Stimulated activated CD4-positive, alpha-beta T cell treated with anti-CD3 and anti-CD28 coated beads, Interleukin-1b, Interleukin-23, amount 100 ng/mL, for 48 hours (primary cell): ENCODE data around the gene ITPK1.
"Not testable (repeated sequence)": the region's sequence is repeated elsewhere in the genome, so short reads cannot be mapped to it uniquely, and the experiment has no call there.

ENCODE experiments used
- DNase-seq: peaks from one replicate; pipeline ENCODE4 v3.0.0-alpha.2; 2020

Gene ITPK1

DNA sequence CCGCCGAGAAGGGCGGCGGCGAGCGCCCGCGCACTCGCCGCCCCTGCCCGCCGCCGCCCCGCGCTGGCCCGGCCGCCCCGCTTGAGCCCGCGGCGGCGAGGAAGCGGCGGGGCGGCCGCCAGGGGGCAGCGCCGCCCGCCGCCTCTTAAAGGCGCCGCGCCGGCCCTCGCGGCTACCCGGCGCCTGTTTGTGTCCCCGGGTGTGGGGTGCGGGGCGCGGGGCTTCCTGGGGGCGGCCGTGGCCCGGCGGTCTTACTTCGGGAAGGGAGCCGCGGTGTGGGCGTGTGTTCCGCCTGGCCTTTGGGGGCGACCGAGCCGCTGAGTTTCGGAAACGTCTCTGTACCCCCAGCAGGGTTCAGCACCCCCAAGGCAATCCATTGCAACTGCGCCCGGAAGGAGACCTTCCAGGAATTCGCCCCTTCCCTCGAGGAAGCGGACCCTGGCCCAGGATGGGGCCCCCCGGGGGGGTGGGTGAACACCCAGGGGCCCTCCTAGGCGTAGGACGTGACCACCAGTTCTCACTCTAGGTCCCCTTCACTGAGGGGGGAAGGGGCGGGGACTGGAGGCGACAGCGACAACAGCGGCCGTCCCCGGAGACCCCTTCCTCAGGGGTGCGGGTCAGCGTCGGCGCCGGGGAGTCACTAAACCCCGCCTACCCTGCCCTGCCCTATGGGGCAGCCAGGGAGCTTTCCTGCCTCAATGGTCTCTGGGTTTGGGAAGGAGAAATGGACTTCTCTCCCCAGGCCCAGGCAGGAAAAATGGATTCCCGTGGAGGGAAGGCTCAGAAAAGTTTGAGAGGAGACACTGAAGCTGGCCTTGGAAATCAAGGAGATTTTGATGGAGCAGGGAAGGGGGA is at the start of gene ITPK1:
Gene ITPK1, minus strand, starts transcription at position 105 of the 855 bp plus-strand sequence. CDS start 762 bp downstream, outside the sequence.
- peak; percentile 44 for DNase-seq

DNA sequence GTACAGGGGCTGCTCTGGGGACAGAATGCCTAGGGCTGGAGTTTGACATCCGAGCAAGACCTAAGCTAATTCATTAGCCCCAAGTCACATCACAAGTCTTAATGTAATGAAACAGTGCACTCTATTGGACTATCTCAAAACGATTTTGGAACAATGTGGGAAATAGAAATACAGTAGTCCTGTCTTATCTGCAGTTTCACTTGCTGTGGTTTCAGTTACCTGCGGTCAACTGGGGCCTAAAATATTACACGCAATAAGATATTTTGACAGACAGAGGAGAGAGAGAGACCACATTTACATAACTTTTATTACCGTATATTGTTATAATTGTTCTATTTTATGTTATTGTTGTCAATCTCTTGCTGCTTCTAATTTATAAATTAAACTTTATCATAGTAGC is 47.8 kb upstream of the ITPK1 start:
- no peak for DNase-seq

DNA sequence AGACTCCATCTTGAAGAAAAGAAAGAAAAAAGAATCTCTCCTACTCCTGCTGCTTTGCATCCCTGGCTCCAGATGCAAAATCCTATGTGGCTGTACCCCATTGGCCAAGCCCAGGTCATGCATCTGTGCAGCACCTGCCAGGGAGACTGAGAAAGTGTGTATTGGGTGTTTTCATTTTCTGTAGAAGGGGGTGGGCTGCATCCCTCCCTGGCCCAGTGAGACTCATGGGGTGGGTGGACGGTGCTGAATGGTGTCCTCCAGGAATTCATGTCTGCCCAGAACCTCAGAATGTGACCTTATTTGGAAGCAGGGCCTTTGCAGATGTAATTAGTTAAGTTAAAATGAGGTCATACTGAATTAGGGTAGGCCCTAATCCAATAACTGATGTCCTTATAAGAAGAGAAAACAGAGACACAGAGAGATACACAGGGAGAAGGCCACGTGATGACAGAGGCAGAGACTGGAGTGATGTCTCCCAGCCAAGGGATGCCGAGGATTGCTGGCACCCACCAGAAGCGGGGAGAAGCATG is 45.8 kb upstream of the ITPK1 start:
- no peak for DNase-seq

DNA sequence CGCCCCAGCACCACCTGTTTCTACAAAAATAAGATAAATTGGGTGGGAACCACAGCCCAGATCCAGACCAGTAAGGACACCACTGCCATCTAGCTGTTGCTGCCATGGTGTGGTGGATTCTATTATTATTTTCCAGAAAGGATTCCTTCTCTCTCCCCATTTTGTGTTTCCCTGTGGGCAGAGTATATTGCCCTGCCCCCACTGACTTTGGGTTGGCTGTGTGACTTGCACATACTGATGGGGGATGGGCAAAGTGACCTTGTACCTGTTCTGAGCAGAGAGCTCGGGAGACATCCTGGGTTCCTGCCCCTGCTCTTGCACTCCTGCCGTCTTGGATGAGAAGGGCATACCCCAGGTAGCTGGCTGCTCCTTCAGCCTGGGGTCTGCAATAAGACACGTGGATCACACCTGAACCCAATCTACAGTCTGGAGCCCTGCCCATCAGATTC is 44.7 kb upstream of the ITPK1 start:
- DNase-seq: no peak

DNA sequence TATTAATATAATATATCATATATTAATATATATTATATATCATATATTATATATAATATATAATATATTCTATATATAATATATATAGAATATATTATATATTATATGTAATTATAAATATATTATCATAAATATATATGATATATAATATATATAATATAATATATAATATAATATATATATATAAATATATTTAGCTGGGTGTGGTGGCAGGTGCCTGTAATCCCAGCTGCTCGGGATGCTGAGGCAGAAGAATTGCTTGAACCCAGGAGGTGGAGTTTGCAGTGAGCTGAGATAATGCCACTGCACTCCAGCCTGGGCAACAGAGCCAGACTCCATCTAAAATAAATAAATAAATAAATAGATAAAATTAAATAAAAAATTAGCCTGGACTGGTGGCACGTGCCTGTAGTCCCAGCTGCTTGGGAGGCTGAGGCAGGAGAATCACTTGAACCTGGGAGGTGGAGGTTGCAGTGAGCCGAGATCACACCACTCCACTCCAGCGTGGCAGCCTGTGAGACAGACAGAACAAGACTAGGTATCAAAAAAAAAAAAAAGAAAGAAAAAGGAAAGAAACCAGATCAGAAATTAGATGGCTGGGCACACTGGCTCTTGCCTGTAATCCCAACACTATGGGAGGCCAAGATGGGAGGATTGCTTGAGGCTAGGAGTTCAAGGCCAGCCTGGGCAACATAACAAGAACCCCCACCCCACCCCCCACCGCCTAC is 44.1 kb upstream of the ITPK1 start:
- DNase-seq: not testable (repeated sequence)

DNA sequence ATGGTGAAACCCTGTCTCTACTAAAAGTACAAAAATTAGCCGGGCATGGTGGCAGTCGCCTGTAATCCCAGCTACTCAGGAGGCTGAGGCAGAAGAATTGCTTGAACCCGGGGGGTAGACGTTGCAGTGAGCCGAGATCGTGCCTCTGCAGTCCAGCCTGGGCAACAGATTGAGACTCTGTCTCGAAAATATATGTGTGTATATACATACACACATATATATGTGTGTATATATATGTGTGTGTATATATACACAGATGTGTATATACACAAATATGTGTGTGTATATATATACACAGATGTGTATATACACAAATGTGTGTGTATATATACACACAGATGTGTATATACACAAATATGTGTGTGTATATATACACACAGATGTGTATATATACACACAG is 42.6 kb upstream of the ITPK1 start:
- not testable (repeated sequence) for DNase-seq

DNA sequence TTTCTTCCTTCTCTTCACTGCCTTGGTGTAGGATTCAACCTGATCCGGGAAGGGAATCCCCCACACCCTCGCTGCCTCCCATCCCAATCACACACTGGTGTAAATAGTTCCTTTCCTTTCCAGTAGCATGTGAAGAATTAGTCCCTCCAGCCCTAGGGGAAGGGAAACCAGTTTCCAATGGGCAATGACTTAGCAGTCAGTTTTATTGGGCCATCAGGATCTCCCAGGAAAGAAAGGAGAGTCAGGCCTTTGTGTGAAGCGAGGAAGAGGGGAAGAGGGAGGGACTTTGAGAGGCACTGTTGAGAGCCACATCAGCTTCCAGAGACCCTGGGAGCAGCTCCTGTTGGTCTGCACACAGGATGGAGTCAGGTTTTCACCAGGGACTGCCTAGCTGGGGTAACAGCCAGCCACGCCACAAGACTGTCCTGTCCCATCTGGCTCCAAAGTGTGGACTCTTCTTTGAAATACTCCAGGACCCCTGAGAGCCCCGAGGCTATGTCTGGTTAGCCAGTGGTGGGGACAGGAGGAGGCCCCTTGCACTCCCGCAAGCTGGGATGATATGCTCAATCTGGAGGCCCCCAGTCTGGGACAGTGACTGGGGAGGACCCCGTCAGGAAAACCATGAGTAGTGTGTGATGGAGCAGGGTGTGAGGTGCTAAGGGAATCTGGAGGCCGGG is 41.1 kb upstream of the ITPK1 start:
- no peak for DNase-seq

DNA sequence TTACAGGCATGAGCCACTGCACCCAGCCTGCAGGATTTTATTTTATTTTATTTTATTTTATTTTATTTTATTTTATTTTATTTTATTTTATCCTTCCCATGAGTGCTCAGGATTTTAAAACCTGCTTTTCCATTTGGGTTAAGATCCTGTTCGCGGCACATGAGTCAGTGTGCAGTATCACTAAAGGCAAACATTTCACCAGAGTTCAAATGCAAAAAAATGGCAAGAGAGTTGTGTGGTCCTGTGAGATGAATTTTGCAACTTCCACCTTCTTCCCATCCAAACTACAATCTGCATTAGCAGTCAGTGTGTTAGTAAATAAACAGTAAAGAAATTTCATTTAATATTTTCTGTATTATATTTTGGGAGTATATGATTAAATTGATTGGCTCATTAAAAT is 39.9 kb upstream of the ITPK1 start:
- DNase-seq: no peak

DNA sequence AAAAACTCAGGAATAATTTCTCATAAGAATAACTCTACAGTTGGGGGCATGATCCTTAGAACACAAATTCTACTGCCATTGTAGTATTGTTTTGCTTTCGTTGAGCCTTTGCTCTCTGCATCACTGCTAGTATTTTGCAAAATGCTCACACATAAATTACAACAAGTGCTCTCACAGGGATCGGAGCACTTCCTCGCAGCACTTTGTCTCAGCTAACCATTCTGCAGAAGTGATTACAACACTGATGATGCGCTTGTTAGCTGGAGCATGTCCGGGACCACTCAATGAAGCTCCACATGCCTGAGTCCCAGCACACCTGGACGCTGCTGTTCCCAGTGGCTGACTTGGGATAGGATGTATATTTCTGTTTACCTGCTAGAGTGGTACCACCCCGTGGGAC is 37.4 kb upstream of the ITPK1 start:
- DNase-seq: no peak

DNA sequence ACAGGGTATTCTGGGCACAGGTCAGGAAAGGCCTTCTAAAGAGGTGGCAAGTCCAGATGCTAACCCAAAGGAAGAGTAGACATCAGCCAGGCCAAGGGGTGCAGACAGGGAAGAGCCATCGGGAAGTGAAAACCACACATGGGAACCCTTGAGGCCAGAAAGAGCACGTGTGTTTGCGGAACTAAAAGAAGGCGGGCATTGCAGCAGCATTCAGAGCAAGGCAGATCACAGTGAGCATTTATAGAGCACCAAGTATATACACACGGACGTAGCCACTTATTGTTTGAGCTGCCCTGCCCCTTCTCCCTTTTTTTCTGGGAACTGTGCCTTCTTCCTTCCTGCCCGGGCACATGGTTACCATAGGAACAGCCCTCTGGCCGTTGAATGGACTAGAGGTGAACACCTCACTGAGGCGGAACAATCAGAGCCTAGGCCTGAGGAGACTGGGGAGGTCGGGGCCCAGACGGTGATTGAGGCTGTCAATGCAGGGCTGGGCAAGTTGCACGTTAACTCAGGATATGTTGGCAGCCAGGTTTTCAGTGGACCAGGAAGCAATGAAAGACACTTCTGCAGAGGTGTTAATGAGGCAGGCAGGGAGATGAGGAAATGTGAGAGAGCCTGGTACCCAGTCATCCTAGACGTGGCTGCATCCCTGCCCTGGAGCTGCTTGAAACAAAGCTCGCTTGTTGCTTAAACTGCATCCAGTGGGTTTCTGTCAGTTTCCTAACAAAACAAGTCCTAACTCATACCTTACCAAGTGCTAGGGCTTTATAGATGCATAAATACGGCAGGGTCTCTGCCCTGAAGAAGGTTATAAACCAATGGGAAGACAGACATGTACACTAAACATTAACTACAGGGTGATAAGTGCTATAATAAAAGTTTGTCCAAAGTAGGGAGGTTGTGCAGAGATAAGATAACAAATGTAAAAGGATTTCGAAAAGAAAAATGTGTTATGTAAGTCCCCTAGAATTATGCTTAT is 34.8 kb upstream of the ITPK1 start:
- no peak for DNase-seq

DNA sequence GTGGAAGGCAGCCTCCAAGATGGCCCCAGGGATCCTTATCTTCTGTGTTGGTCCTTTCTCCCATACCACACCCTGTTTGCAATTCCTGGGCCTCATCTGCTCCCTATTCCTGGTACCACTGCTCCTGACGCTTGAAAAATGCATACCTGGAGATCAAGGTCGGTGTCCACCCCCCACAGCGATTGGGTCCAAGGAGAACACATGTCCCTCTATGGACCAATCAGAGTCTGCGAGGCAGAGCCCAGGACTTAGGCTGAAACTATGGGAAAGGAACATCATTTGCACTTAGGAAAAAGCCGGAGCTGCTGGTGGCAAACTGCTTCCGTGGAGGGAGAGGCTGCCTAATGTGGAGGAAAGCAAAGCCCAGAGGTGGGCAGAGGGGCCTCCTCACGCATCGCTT is 33.3 kb upstream of the ITPK1 start:
- no peak for DNase-seq

DNA sequence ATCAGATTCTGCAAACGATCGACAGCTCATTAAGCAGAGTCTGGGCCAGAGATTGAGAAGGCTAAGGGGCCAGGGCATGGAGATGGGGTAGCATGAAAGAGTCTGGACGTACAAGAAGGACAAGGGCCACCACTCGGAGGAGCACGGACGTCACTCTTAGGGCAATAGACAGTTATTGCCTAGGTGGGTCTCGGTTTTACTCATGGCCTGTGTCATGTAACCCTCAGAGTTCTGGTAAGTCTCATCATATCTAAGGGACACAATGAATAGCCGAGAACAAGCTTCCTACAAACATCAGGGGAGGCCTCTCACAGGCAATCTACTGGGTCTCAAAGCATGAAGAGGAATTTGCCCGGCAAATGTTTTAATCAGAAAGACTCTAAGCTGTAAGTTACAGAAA is 30.4 kb upstream of the ITPK1 start:
- no peak for DNase-seq

DNA sequence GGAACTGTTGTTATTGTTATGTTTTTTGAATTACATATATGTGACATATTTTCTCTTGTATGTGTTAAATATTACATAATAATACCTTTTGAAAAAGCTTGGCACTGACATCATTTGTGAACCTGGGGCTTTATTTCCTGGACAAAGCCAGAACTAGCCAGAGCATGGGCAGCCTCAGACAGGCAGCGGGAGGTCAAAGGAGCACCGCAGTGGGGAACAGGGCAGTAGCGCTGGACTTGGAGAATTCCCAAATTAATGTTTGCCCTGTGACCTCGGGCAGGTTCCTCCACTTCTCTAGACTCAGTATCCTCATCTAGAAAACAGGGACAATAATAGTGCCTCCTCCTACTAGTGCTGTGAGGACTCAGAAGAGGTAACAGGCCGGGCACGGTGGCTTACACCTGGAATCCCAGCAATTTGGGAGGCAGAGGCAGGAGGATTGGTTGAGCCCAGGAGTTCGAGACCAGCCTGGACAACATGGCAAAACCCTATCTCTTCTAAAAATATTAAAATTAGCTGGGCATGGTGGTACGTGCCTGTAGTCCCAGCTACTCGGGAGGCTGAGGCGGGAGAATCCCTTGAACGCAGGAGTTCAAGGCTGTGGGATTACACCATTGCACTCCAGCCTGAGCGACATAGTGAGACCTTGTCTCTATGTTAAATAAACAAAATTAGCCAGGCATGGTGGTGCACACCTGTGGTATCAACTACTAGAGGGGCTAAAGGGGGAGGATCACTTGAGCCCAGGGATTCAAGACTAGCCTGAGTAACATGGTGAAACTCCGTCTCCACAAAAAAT is 27.3 kb upstream of the ITPK1 start:
- no peak for DNase-seq

DNA sequence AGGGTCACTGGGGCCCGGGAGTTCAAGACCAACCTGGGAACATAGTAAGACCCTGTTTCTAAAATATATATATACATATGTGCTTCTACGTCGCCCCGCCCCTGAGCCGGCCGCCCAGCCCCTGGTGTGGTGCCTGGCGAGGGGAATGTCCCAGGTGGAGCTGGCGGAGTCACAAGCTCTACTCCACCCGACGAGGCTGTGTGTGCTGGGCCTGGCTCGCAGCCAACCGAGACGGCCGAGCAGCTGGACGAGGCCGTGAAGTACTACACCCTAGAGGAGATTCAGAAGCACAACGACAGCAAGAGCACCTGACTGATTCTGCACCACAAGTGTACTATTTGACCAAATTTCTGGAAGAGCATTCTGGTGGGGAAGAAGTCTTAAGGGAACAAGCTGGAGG is 22.1 kb upstream of the ITPK1 start:
- no peak for DNase-seq

DNA sequence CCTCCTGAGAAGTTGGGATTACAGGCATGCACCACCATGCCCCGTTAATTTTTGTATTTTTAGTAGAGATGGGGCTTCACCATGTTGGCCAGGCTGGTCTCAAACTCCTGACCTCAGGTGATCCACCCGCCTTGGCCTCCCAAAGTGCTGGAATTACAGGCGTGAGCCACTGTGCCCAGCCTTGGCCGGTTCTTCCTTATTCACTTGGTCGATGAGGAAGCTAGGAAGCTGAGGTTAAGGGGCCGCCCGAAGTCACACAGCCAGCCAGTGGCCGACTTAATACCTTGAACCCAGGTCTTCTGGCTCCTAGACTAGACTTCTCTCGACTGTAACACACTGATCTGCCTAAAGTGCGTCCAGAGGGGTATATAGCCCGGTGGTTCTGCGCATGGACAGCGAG is 20.8 kb upstream of the ITPK1 start:
- DNase-seq: not testable (repeated sequence)

DNA sequence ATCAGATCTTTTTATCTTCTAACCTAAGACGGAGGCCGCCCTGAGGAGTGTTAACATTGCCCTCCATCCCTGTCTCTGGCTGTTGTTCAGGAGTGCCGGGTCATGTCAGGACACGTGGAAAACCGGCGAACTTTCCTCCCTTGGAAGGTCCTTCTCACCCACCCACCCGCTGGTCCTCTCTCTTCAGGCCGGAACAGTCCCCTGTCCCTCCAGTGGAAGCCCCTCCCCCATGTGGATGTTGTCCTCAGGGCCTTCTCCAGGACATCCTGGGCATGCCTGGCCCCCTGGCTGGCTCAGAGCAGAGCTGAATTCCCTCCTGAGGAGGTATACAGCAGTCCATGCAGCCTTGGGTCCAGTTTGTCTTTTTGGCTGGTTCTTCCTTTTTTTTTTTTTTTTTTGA is 20.3 kb upstream of the ITPK1 start:
- no peak for DNase-seq

DNA sequence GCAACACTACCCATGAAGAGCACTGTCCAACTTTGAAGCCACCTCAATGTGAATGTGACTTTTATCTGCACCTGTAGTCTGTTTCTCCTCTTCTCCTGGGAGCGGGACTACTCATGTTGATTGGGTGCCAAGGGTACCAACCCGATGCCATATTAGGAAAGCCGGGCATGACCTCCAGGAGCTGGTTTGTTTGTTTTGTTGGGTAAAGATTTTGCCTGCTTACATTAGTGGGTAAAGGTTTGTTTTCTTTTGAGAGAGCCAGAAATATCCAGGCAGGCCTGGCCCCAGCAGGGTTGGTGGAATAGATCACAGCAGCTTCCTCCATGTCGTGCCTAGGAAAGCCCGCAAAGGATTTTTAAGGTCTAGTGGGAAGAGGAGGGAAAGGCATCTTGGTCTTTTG is 19.7 kb upstream of the ITPK1 start:
- no peak for DNase-seq

DNA sequence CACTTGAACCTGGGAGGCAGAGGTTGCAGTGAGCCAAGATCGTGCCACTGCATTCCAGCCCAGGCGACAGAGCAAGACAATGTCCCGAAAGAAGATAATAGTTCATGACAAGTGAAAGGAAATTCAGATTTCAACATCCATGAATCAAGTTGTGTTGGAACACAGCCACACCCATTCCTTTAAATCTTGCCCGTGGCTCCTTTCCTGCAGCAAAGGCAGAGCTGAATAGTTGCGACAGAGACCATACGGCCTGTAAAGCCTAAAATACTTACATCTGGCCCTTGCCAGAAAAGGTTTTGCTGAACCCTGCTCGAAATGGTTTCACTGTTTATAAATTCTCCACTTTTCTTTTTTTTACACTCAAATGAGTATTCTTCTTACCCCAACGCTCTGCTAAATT is 17.7 kb upstream of the ITPK1 start:
- no peak for DNase-seq

DNA sequence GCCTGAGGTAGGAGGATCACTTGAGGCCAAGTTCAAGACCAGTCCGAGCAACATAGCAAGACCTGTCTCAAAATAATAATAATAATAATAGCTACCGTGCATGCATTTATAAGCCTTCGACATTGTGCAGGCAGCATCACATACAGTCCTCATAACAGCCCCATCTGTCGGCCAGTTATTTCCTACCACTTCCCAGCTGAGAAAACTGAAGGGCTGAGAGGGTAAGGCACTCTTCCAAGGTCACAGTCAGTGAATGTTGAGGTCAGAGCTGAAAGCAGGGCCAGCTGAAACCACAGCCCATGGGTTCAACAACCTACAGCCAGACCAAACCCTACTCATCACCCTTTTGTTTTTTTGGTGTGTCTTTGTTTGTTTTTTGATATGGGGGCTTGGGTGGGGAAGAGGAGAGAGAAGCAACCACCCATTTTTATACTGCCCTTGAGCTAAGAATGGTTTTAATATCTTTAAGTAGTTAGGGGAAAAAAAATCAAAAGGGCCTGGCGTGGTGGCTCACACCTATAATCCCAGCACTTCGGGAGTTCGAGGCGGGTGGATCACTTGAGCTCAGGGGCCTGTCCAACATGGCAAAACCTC is 16.8 kb upstream of the ITPK1 start:
- no peak for DNase-seq

DNA sequence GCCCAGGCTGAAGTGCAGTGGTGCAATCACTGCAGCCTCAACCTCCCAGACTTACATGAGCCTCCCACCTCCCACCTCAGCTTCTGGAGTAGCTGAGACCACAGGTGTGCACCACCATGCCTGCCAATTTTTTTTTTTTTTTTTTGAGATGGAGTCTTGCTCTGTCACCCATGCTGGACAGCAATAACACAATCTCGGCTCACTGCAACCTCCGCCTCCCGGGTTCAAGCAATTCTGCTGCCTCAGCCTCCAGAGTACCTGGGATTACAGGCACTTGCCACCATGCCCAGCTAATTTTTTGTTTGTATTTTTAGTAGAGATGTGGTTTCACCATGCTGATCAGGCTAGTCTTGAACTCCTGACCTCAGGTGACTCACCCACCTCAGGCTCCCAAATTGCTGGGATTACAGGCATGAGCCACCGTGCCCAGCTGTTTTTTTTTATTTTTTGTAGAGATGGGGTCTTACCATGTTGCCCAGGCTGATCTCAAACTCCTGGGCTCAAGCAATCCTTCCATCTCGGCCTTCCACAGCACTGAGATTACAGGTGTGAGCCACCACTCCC is 15.6 kb upstream of the ITPK1 start:
- DNase-seq: not testable (repeated sequence)
